Measurements from ENCODE around the gene HK1.

DNA sequence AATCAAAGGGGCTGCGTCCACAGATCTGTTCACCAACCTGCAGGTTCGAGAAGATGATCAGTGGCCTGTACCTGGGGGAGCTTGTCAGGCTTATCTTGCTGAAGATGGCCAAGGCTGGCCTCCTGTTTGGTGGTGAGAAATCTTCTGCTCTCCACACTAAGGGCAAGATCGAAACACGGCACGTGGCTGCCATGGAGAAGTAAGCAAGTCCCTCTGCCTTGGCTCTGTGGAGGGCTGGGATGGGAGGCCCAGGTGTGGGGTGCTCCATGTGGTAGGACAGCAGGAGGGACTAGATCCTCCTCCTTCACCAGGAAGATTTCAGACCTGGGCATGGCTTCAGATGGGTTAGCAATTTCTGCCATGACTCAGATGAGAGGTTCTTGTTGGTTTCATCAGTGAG is 32.3 kb upstream of the HK1 start:
- TF ChIP-seq, protein P1, sequence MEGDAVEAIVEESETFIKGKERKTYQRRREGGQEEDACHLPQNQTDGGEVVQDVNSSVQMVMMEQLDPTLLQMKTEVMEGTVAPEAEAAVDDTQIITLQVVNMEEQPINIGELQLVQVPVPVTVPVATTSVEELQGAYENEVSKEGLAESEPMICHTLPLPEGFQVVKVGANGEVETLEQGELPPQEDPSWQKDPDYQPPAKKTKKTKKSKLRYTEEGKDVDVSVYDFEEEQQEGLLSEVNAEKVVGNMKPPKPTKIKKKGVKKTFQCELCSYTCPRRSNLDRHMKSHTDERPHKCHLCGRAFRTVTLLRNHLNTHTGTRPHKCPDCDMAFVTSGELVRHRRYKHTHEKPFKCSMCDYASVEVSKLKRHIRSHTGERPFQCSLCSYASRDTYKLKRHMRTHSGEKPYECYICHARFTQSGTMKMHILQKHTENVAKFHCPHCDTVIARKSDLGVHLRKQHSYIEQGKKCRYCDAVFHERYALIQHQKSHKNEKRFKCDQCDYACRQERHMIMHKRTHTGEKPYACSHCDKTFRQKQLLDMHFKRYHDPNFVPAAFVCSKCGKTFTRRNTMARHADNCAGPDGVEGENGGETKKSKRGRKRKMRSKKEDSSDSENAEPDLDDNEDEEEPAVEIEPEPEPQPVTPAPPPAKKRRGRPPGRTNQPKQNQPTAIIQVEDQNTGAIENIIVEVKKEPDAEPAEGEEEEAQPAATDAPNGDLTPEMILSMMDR (IDR thresholded peaks at IDR 0.05), result no peak
- TF ChIP-seq POLR2A (IDR thresholded peaks at IDR 0.05), result no peak
